OCI-LY1 (cell line): ENCODE data around the gene PLGRKT.
"Not testable (repeated sequence)": the region's sequence is repeated elsewhere in the genome, so short reads cannot be mapped to it uniquely, and the experiment has no call there.

Experiments
- H2AFZ ChIP-seq: fragments of 200-600 bp; sonication (generic), shearing (Covaris generic); 2 replicates; pipeline ENCODE4 v1.6.0; 2014; ENCODE audit warnings: antibody characterized with exemption, mild to moderate bottlenecking, low read length
- H3F3A ChIP-seq: fragments of 200-600 bp; sonication (generic), shearing (Covaris generic); 2 replicates; pipeline ENCODE4 v1.6.0; 2014; ENCODE audit warnings: mild to moderate bottlenecking, antibody characterized with exemption, low read length, moderate library complexity; ENCODE audit not compliant: insufficient read depth
- H3K27ac ChIP-seq: fragments of 200-600 bp; sonication (generic); 2 replicates; pipeline ENCODE4 v1.5.1; 2014; ENCODE audit warnings: low read length, mixed run types, mild to moderate bottlenecking, low read depth; ENCODE audit not compliant: poor library complexity, severe bottlenecking
- H3K27me3 ChIP-seq: fragments of 200-600 bp; sonication (generic); 2 replicates; pipeline ENCODE4 v1.6.0; 2014; ENCODE audit warnings: antibody characterized with exemption, mild to moderate bottlenecking, low read length, moderate library complexity; ENCODE audit not compliant: insufficient read depth
- H3K36me3 ChIP-seq: fragments of 200-600 bp; sonication (generic); 2 replicates; pipeline ENCODE4 v1.6.1; 2014; ENCODE audit warnings: mild to moderate bottlenecking, antibody characterized with exemption, low read length, moderate library complexity, mixed read lengths; ENCODE audit not compliant: insufficient read depth
- H3K4me1 ChIP-seq: fragments of 200-600 bp; sonication (generic); 2 replicates; pipeline ENCODE4 v1.5.1; 2014; ENCODE audit warnings: mild to moderate bottlenecking, low read length, moderate library complexity; ENCODE audit not compliant: insufficient read depth, severe bottlenecking
- H3K4me2 ChIP-seq: fragments of 200-600 bp; sonication (generic), shearing (Covaris generic); 2 replicates; pipeline ENCODE4 v1.6.1; 2014; ENCODE audit warnings: low read length
- H3K4me3 ChIP-seq: fragments of 200-600 bp; sonication (generic); 2 replicates; pipeline ENCODE4 v1.5.1; 2014; ENCODE audit warnings: low read length, low read depth, mild to moderate bottlenecking, mixed read lengths; ENCODE audit not compliant: poor library complexity, severe bottlenecking
- H3K79me2 ChIP-seq: fragments of 200-600 bp; shearing (Covaris generic); 2 replicates; pipeline ENCODE4 v1.6.1; 2016; ENCODE audit warnings: mixed run types, low read length, mixed read lengths; ENCODE audit not compliant: insufficient read depth
- H3K9ac ChIP-seq: fragments of 200-600 bp; sonication (generic), shearing (Covaris generic); 2 replicates; pipeline ENCODE4 v1.6.1; 2014; ENCODE audit warnings: mild to moderate bottlenecking, low read length, mixed read lengths
- H3K9me2 ChIP-seq: fragments of 200-600 bp; sonication (generic), shearing (Covaris generic); 2 replicates; pipeline ENCODE4 v1.6.1; 2014; ENCODE audit warnings: low read depth, mild to moderate bottlenecking, low read length, mixed read lengths
- H3K9me3 ChIP-seq: fragments of 200-600 bp; shearing (Covaris generic); 2 replicates; pipeline ENCODE4 v1.6.1; 2014; ENCODE audit warnings: low read length, mixed read lengths
- H4K20me1 ChIP-seq: fragments of 200-600 bp; sonication (generic), shearing (Covaris generic); 2 replicates; pipeline ENCODE4 v1.6.0; 2016; ENCODE audit warnings: mild to moderate bottlenecking, low read length; ENCODE audit not compliant: insufficient read depth
- CTCF ChIP-seq: fragments of 200-600 bp; sonication (generic), shearing (Covaris generic); IDR thresholded peaks from 2 replicates; pipeline ENCODE4 v1.5.1; 2017; ENCODE audit warnings: mild to moderate bottlenecking, antibody characterized with exemption, low read length, moderate library complexity, mixed read lengths
- EZH2 ChIP-seq: fragments of 200-600 bp; sonication (generic), shearing (Covaris generic); IDR thresholded peaks from 2 replicates; pipeline ENCODE4 v1.8.0; 2017; ENCODE audit warnings: borderline replicate concordance, mixed run types, mild to moderate bottlenecking, antibody characterized with exemption, low read length, moderate library complexity, mixed read lengths

Gene PLGRKT

GRCh38 chr9:5326893-5327548, 110.7 kb downstream of the PLGRKT start:
- Histone ChIP-seq H2AFZ (no peak overlapping the region), H3K4me3 (no peak overlapping the region)

GRCh38 chr9:5326187-5326586, 111.5 kb downstream of the PLGRKT start:
- no peak overlapping the region for H2AFZ ChIP-seq
- no peak overlapping the region for H3K4me2 ChIP-seq
- H4K20me1 ChIP-seq, result no peaks in the 10 kb centered on the region
- no peaks in the 10 kb centered on the region for H3F3A ChIP-seq
- TF ChIP-seq EZH2, result no peak
- no peak for TF ChIP-seq CTCF
- H3K9ac ChIP-seq, result no peak overlapping the region
- no peaks in the 10 kb centered on the region for H3K9me2 ChIP-seq
- H3K4me3 ChIP-seq, result no peak overlapping the region
- no peaks in the 10 kb centered on the region for H3K9me3 ChIP-seq
- no peaks in the 10 kb centered on the region for H3K4me1 ChIP-seq
- no peaks in the 10 kb centered on the region for H3K27me3 ChIP-seq
- H3K27ac ChIP-seq, result no peak overlapping the region
- H3K36me3 ChIP-seq, result no peaks in the 10 kb centered on the region
- H3K79me2 ChIP-seq, result no peaks in the 10 kb centered on the region

More at GRCh38 chr9:5326893-5327548, 110.7 kb downstream of the PLGRKT start:
- no peaks in the 10 kb centered on the region for H3K9me3 ChIP-seq
- H3K9ac ChIP-seq, result no peak overlapping the region
- no peaks in the 10 kb centered on the region for H3K4me1 ChIP-seq
- no peaks in the 10 kb centered on the region for H3K79me2 ChIP-seq
- H3K4me2 ChIP-seq, result no peak overlapping the region
- H3K36me3 ChIP-seq, result no peaks in the 10 kb centered on the region
- H3F3A ChIP-seq, result no peaks in the 10 kb centered on the region
- no peaks in the 10 kb centered on the region for H3K27me3 ChIP-seq
- H3K9me2 ChIP-seq, result no peaks in the 10 kb centered on the region
- TF ChIP-seq EZH2 (no peak), CTCF (no peak)
- no peak overlapping the region for H3K27ac ChIP-seq
- no peaks in the 10 kb centered on the region for H4K20me1 ChIP-seq

- H3K36me3 ChIP-seq, H3K9me2 ChIP-seq, H3K9me3 ChIP-seq, H3K4me2 ChIP-seq, H3K4me3 ChIP-seq, H4K20me1 ChIP-seq, H3F3A ChIP-seq, H3K27me3 ChIP-seq, H3K4me1 ChIP-seq, H2AFZ ChIP-seq, H3K27ac ChIP-seq, H3K79me2 ChIP-seq, H3K9ac ChIP-seq: not testable (repeated sequence)
Observed at GRCh38 chr9:5321601-5322000, 116.1 kb downstream of the PLGRKT start.

- H3K36me3 ChIP-seq, result no peaks in the 10 kb centered on the region
- no peaks in the 10 kb centered on the region for H4K20me1 ChIP-seq
- H3K4me2 ChIP-seq, result no peak overlapping the region
- no peaks in the 10 kb centered on the region for H3K9me3 ChIP-seq
- TF ChIP-seq CTCF (peak; percentile 37; the same call in 1 of the 2 replicates), EZH2 (no peak)
- no peaks in the 10 kb centered on the region for H3K9me2 ChIP-seq
- H3K27me3 ChIP-seq, result no peaks in the 10 kb centered on the region
- no peak overlapping the region for H3K9ac ChIP-seq
- no peaks in the 10 kb centered on the region for H3K79me2 ChIP-seq
- no peaks in the 10 kb centered on the region for H3K4me1 ChIP-seq
- H3F3A ChIP-seq, result no peaks in the 10 kb centered on the region
- no peak overlapping the region for H3K4me3 ChIP-seq
- H2AFZ ChIP-seq, result no peak overlapping the region
- H3K27ac ChIP-seq, result no peak overlapping the region
Observed at GRCh38 chr9:5321058-5321457, 116.7 kb downstream of the PLGRKT start.

- H3K79me2 ChIP-seq, H3K4me1 ChIP-seq, H3K36me3 ChIP-seq, H3K9me2 ChIP-seq, H2AFZ ChIP-seq, H3K27ac ChIP-seq, H4K20me1 ChIP-seq, H3K27me3 ChIP-seq, H3K9ac ChIP-seq, H3F3A ChIP-seq, H3K4me3 ChIP-seq, H3K4me2 ChIP-seq: not testable (repeated sequence)
- H3K9me3 ChIP-seq, result peaks cover 12% of the 10 kb centered on the region
Observed at GRCh38 chr9:5316406-5316805, 121.3 kb downstream of the PLGRKT start.
